Neural cell (in vitro differentiated cells): ENCODE measurements around the gene LLGL2. TPM values are rescaled to one million over a fixed set of nuclear protein-coding genes. Genes with fewer than 3 reads are reported as not detected.

Source experiments
- H2AFZ ChIP-seq: fragments of 200-600, 300-800 bp; sonication (generic), shearing (Covaris generic); 2 replicates; pipeline ENCODE4 v1.6.0; 2014; ENCODE audit warnings: low read depth, mild to moderate bottlenecking, antibody characterized with exemption, low read length, moderate library complexity
- H3F3A ChIP-seq: fragments of 200-600 bp; shearing (Covaris generic); 2 replicates; pipeline ENCODE4 v1.6.1; 2016; ENCODE audit warnings: mild to moderate bottlenecking, moderate library complexity, mixed read lengths, antibody characterized with exemption, low read length; ENCODE audit not compliant: insufficient read depth, poor library complexity, severe bottlenecking
- H3K27ac ChIP-seq: fragments of 200-600, 300-800 bp; sonication (generic), shearing (Covaris generic); 2 replicates; pipeline ENCODE4 v1.5.1; 2014; ENCODE audit warnings: mild to moderate bottlenecking, low read length, moderate library complexity
- H3K27me3 ChIP-seq: fragments of 300-800, 200-600 bp; sonication (generic), shearing (Covaris generic); 2 replicates; pipeline ENCODE4 v1.6.0; 2014; ENCODE audit warnings: mild to moderate bottlenecking, low read depth, low read length, moderate library complexity; ENCODE audit not compliant: insufficient read depth
- H3K36me3 ChIP-seq: fragments of 300-800, 200-600 bp; sonication (generic), shearing (Covaris generic); 2 replicates; pipeline ENCODE4 v1.5.1; 2014; ENCODE audit warnings: mild to moderate bottlenecking, antibody characterized with exemption, low read length, moderate library complexity; ENCODE audit not compliant: insufficient read depth
- H3K4me2 ChIP-seq: fragments of 300-800, 200-600 bp; sonication (generic), shearing (Covaris generic); 2 replicates; pipeline ENCODE4 v1.6.0; 2014; ENCODE audit warnings: mild to moderate bottlenecking, low read length
- H3K4me3 ChIP-seq: fragments of 300-800, 200-600 bp; sonication (generic), shearing (Covaris generic); 2 replicates; pipeline ENCODE4 v1.5.1; 2014; ENCODE audit warnings: mild to moderate bottlenecking, low read length, moderate library complexity
- H3K79me2 ChIP-seq: fragments of 200-600 bp; shearing (Covaris generic); replicated peaks from 2 replicates; pipeline ENCODE4 v1.6.0; 2014; ENCODE audit warnings: mild to moderate bottlenecking, low read length, moderate library complexity; ENCODE audit not compliant: insufficient read depth
- H3K9ac ChIP-seq: fragments of 300-800, 200-600 bp; sonication (generic), shearing (Covaris generic); 2 replicates; pipeline ENCODE4 v1.6.1; 2016; ENCODE audit warnings: mild to moderate bottlenecking, low read length, mixed read lengths
- H3K9me2 ChIP-seq: fragments of 200-600 bp; shearing (Covaris generic); 2 replicates; pipeline ENCODE4 v1.6.1; 2016; ENCODE audit warnings: mild to moderate bottlenecking, low read length, mixed read lengths; ENCODE audit not compliant: insufficient read depth
- H3K9me3 ChIP-seq: fragments of 200-600, 300-800 bp; sonication (generic), shearing (Covaris generic); 2 replicates; pipeline ENCODE4 v1.6.1; 2016; ENCODE audit warnings: mild to moderate bottlenecking, mixed run types, low read length, moderate library complexity, mixed read lengths
- H4K20me1 ChIP-seq: fragments of 200-600 bp; shearing (Covaris generic); 2 replicates; pipeline ENCODE4 v1.6.1; 2016; ENCODE audit warnings: mild to moderate bottlenecking, mixed run types; ENCODE audit not compliant: insufficient read depth
- CTCF ChIP-seq: fragments of 450-650 bp; IDR thresholded peaks from 2 replicates; pipeline ENCODE4 v1.5.1; 2014; ENCODE audit warnings: antibody characterized with exemption, mild to moderate bottlenecking, moderate library complexity; ENCODE audit not compliant: poor library complexity, severe bottlenecking
- EP300 ChIP-seq: fragments of 450-650 bp; conservative IDR thresholded peaks from 2 replicates; pipeline ENCODE4 v1.6.1; 2014; ENCODE audit warnings: antibody characterized with exemption, mild to moderate bottlenecking, moderate library complexity; ENCODE audit not compliant: poor library complexity, severe bottlenecking
- EZH2 ChIP-seq: fragments of 200-600, 300-800 bp; shearing (Covaris generic), sonication (generic); IDR thresholded peaks from 2 replicates; pipeline ENCODE4 v1.6.1; 2014; ENCODE audit warnings: antibody characterized with exemption, low read length, borderline replicate concordance, mild to moderate bottlenecking; ENCODE audit not compliant: insufficient read depth, poor library complexity, severe bottlenecking
- RAD21 ChIP-seq: fragments of 450-650 bp; conservative IDR thresholded peaks from 2 replicates; pipeline ENCODE4 v1.6.1; 2014; ENCODE audit warnings: antibody characterized with exemption, mild to moderate bottlenecking, moderate library complexity
- REST ChIP-seq: IDR thresholded peaks from 2 replicates; pipeline ENCODE4 v1.6.1; 2012; ENCODE audit warnings: borderline replicate concordance
- SMC3 ChIP-seq: fragments of 450-650 bp; conservative IDR thresholded peaks from 2 replicates; pipeline ENCODE4 v1.6.1; 2014; ENCODE audit warnings: antibody characterized with exemption, mild to moderate bottlenecking, moderate library complexity; ENCODE audit not compliant: poor library complexity
- TAF1 ChIP-seq: IDR thresholded peaks from 2 replicates; pipeline ENCODE4 v1.6.1; 2012; ENCODE audit warnings: low read depth
- polyA plus RNA-seq: library from polyadenylated mRNA; depleted of rRNA; stranded (reverse); fragments of >200 nt; gene quantifications from 2 replicates; pipeline ENCODE4 v1.2.3, GENCODE V29; 2014

Gene LLGL2
- polyA plus RNA-seq, 1 donor from 2014 or later: 0.95 TPM

DNA sequence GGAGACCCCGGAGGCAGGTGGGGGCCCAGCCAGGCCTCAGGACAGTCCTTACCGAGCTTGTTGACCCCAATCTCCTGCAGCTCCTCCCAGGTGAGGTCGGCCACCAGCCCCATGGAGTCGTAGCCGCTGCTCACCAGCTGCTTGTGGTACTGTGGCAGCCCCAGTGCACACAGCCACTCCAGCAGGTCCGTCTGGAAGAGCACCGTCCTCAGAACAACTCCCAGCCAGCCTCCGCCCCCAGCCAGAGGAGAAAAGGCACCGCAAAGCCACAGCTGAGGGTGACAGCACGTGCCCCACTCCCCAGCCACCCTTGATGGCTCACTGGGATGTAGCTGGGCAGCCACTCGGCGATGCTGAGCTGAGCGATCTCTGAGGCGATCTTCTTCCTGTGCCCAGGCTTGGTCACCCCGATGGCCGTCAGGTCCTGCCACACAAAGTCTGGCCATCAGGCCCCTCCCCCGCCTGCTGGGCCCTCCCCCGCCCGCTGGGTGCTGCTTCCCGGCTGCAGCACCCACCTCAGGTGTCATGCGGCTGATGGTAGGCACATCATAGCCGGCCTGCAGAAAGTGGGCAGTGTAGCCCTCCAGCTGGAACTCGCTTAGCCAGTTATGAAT is 22.1 kb upstream of the LLGL2 start (continued):
- no peak for TF ChIP-seq RAD21
- no peak for TF ChIP-seq SMC3

GRCh38 chr17:75503976-75504346 is 21.5 kb upstream of the LLGL2 start:
- no peak overlapping the region for H3K4me2 ChIP-seq
- H3K79me2 ChIP-seq: no peaks in the 10 kb centered on the region
- TF ChIP-seq EZH2 (no peak), TAF1 (no peak), SMC3 (no peak), CTCF (no peak), REST (no peak)
- no peak overlapping the region for H2AFZ ChIP-seq
- no peak overlapping the region for H3K27ac ChIP-seq
- H3K36me3 ChIP-seq: no peaks in the 10 kb centered on the region
- no peaks in the 10 kb centered on the region for H4K20me1 ChIP-seq
- H3K9ac ChIP-seq: no peak overlapping the region
- no peaks in the 10 kb centered on the region for H3F3A ChIP-seq
- H3K9me2 ChIP-seq: no peaks in the 10 kb centered on the region
- H3K9me3 ChIP-seq: no peaks in the 10 kb centered on the region
- no peak overlapping the region for H3K4me3 ChIP-seq
- no peaks in the 10 kb centered on the region for H3K27me3 ChIP-seq

- no peaks in the 10 kb centered on the region for H4K20me1 ChIP-seq
- H3K79me2 ChIP-seq: no peaks in the 10 kb centered on the region
- no peaks in the 10 kb centered on the region for H3K9me2 ChIP-seq
- TF ChIP-seq CTCF (peak; percentile 34), EP300 (no peak), RAD21 (no peak), TAF1 (no peak)
- no peaks in the 10 kb centered on the region for H3F3A ChIP-seq
- H3K9me3 ChIP-seq: no peaks in the 10 kb centered on the region
- H3K4me3 ChIP-seq: no peak overlapping the region
- no peaks in the 10 kb centered on the region for H3K27me3 ChIP-seq
- H3K27ac ChIP-seq: no peak overlapping the region
- H3K9ac ChIP-seq: no peak overlapping the region
- no peak overlapping the region for H3K4me2 ChIP-seq
- no peak overlapping the region for H2AFZ ChIP-seq
- no peaks in the 10 kb centered on the region for H3K36me3 ChIP-seq
Measured at GRCh38 chr17:75504347-75505151, 20.9 kb upstream of the LLGL2 start.
